GM12878 (cell line): ENCODE measurements around the gene RALGAPA2. TPM values are rescaled to one million over a fixed set of nuclear protein-coding genes. Genes with fewer than 3 reads are reported as not detected.
A peak's percentile ranks its signal among the peaks of the same experiment; 100 is the strongest.

ENCODE experiments used
- ASH2L ChIP-seq: fragments of 300-600, 200-600 bp; sonication (generic); IDR thresholded peaks from 2 replicates; pipeline ENCODE4 v1.6.1; 2017; ENCODE audit warnings: low read depth, mild to moderate bottlenecking, borderline replicate concordance
- ATF7 ChIP-seq: fragments of 450-650 bp; IDR thresholded peaks from 2 replicates; pipeline ENCODE4 v1.6.1; 2016; ENCODE audit warnings: low read depth, mild to moderate bottlenecking
- BACH1 ChIP-seq: fragments of 450-650 bp; IDR thresholded peaks from 2 replicates; pipeline ENCODE4 v1.6.1; 2017; ENCODE audit warnings: mild to moderate bottlenecking, borderline replicate concordance
- BRCA1 ChIP-seq: IDR thresholded peaks from 2 replicates; pipeline ENCODE4 v1.6.1; 2011; ENCODE audit warnings: low read depth, low read length, improper control_type of control experiment
- CBX5 ChIP-seq: sonication (generic); IDR thresholded peaks from 2 replicates; pipeline ENCODE4 v1.6.1; 2016; ENCODE audit warnings: low read depth, moderate library complexity, mild to moderate bottlenecking, inconsistent platforms
- CHD1 ChIP-seq: IDR thresholded peaks from 2 replicates; pipeline ENCODE4 v1.6.1; 2012; ENCODE audit warnings: low read depth, low read length, improper control_type of control experiment
- CHD4 ChIP-seq: fragments of 200-600 bp; sonication (generic); IDR thresholded peaks from 2 replicates; pipeline ENCODE4 v1.6.1; 2016; ENCODE audit warnings: mild to moderate bottlenecking
- FOXM1 ChIP-seq: IDR thresholded peaks from 2 replicates; pipeline ENCODE4 v1.6.1; 2012; ENCODE audit warnings: low read depth, mild to moderate bottlenecking, inconsistent platforms, low read length, moderate library complexity
- JUNB ChIP-seq: IDR thresholded peaks from 2 replicates; pipeline ENCODE4 v1.6.1; 2016; ENCODE audit warnings: antibody characterized with exemption, mild to moderate bottlenecking
- LARP7 ChIP-seq: fragments of 450-650 bp; IDR thresholded peaks from 2 replicates; pipeline ENCODE4 v1.6.1; 2017; ENCODE audit warnings: mild to moderate bottlenecking
- NFYB ChIP-seq: IDR thresholded peaks from 2 replicates; pipeline ENCODE4 v1.6.1; 2011; ENCODE audit warnings: low read depth, mild to moderate bottlenecking, low read length, improper control_type of control experiment, moderate library complexity; ENCODE audit not compliant: insufficient read depth
- PML ChIP-seq: IDR thresholded peaks from 2 replicates; pipeline ENCODE4 v1.6.1; 2012; ENCODE audit warnings: low read length, inconsistent platforms
- RAD51 ChIP-seq: fragments of 450-650 bp; IDR thresholded peaks from 2 replicates; pipeline ENCODE4 v1.6.1; 2016; ENCODE audit warnings: moderate library complexity, mild to moderate bottlenecking, inconsistent platforms
- RCOR1 ChIP-seq: conservative IDR thresholded peaks from 2 replicates; pipeline ENCODE4 v1.6.1; 2012; ENCODE audit warnings: low read depth, low read length, improper control_type of control experiment
- SMAD5 ChIP-seq: IDR thresholded peaks from 2 replicates; pipeline ENCODE4 v1.6.1; 2016; ENCODE audit warnings: antibody characterized with exemption, low read depth
- SMC3 ChIP-seq: IDR thresholded peaks from 2 replicates; pipeline ENCODE4 v1.6.1; 2011; ENCODE audit warnings: low read length, improper control_type of control experiment, borderline replicate concordance
- SREBF2 ChIP-seq: IDR thresholded peaks from 2 replicates; pipeline ENCODE4 v1.6.1; 2012; ENCODE audit warnings: mild to moderate bottlenecking, low read length
- STAT3 ChIP-seq: IDR thresholded peaks from 2 replicates; pipeline ENCODE4 v1.6.1; 2011; ENCODE audit warnings: low read depth, low read length, improper control_type of control experiment
- TCF7 ChIP-seq: IDR thresholded peaks from 2 replicates; pipeline ENCODE4 v1.6.1; 2014; ENCODE audit warnings: antibody characterized with exemption, borderline replicate concordance
- polyA plus RNA-seq, 11 experiments: library from polyadenylated mRNA; depleted of rRNA in 4 of 11; unstranded in 6 of 11; stranded (reverse) in 5 of 11; fragments of >200 nt; fragmentation: Nextera tagmentation in 4 of 11; fragmentation: Illumina TruSeq in 1 of 11; extraction: Ambion mirVana in 4 of 11; extraction: Trizol in 1 of 11; gene quantifications; 1 replicate in 1 of 11; 2 replicates in 10 of 11; pipeline versions ENCODE4 v1.2.1 to v1.2.3, GENCODE V29; 2011 to 2016; ENCODE audit warnings: inconsistent platforms in 2 of 11, missing spikeins in 2 of 11, low read depth in 1 of 11
- total RNA-seq, 4 experiments: library from RNA; depleted of rRNA in 3 of 4; stranded (reverse); fragments of >200 nt in 3 of 4; fragmentation: Illumina TruSeq in 1 of 4; extraction: Trizol in 1 of 4; gene quantifications; 2 replicates each; pipeline versions ENCODE4 v1.2.1 to v1.2.3, GENCODE V29; 2013 to 2021
- TF ChIP-seq, protein P1 (sequence below): fragments of 450-650 bp; IDR thresholded peaks from 2 replicates; pipeline ENCODE4 v1.6.1; 2017; ENCODE audit warnings: borderline replicate concordance
- TF ChIP-seq, protein P2 (sequence below): fragments of 450-650 bp; IDR thresholded peaks from 2 replicates; pipeline ENCODE4 v1.6.1; 2016; ENCODE audit warnings: mild to moderate bottlenecking, moderate library complexity, borderline replicate concordance
- TF ChIP-seq, protein P3 (sequence below): fragments of 150-350 bp; IDR thresholded peaks from 2 replicates; pipeline ENCODE4 v1.6.1; 2014; ENCODE audit warnings: mild to moderate bottlenecking, low read depth, low read length
- TF ChIP-seq, protein P4 (sequence below): fragments of 450-650 bp; formaldehyde crosslinking; IDR thresholded peaks from 2 replicates; pipeline ENCODE4 v1.5.0; 2022; ENCODE audit warnings: mild to moderate bottlenecking, missing genetic modification characterization

RALGAPA2 gene
- total and polyA plus RNA-seq, 10 of the 15 experiments (the other 5 are each of a cell fraction or from before 2014, with no cell fraction given) = 2.9 to 29.4 (median 19.6) TPM

DNA sequence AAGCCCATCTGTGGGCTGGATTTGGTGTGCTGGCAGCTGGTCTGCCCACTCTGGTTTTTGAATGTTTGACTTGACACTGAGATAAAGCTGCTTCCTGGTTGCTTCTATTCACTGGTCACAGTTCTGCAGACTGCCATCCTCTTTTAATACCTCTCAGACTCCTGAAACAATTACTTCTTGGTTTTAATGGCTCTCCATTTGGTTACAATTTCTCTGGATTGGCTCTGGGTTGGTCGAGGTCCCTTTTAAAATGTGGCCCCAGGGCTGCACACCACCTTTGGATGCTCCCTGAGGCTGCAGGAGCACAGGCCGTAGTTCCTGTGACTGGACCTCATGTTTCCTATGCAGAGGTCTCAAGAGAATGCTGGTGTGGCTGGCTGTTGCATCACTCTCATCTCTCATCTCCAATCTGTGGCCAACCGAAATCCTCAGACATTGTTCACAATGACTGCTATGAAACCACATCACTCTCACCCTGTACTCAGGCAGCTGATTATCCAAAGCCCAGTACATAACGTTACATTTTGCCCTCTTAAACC is 246.0 kb downstream of the RALGAPA2 start (continued):
- TF ChIP-seq, protein P1, sequence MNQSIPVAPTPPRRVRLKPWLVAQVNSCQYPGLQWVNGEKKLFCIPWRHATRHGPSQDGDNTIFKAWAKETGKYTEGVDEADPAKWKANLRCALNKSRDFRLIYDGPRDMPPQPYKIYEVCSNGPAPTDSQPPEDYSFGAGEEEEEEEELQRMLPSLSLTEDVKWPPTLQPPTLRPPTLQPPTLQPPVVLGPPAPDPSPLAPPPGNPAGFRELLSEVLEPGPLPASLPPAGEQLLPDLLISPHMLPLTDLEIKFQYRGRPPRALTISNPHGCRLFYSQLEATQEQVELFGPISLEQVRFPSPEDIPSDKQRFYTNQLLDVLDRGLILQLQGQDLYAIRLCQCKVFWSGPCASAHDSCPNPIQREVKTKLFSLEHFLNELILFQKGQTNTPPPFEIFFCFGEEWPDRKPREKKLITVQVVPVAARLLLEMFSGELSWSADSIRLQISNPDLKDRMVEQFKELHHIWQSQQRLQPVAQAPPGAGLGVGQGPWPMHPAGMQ = no peak
- TF ChIP-seq JUNB = peak; percentile 67
- no peak for TF ChIP-seq ASH2L
- TF ChIP-seq, protein P2, sequence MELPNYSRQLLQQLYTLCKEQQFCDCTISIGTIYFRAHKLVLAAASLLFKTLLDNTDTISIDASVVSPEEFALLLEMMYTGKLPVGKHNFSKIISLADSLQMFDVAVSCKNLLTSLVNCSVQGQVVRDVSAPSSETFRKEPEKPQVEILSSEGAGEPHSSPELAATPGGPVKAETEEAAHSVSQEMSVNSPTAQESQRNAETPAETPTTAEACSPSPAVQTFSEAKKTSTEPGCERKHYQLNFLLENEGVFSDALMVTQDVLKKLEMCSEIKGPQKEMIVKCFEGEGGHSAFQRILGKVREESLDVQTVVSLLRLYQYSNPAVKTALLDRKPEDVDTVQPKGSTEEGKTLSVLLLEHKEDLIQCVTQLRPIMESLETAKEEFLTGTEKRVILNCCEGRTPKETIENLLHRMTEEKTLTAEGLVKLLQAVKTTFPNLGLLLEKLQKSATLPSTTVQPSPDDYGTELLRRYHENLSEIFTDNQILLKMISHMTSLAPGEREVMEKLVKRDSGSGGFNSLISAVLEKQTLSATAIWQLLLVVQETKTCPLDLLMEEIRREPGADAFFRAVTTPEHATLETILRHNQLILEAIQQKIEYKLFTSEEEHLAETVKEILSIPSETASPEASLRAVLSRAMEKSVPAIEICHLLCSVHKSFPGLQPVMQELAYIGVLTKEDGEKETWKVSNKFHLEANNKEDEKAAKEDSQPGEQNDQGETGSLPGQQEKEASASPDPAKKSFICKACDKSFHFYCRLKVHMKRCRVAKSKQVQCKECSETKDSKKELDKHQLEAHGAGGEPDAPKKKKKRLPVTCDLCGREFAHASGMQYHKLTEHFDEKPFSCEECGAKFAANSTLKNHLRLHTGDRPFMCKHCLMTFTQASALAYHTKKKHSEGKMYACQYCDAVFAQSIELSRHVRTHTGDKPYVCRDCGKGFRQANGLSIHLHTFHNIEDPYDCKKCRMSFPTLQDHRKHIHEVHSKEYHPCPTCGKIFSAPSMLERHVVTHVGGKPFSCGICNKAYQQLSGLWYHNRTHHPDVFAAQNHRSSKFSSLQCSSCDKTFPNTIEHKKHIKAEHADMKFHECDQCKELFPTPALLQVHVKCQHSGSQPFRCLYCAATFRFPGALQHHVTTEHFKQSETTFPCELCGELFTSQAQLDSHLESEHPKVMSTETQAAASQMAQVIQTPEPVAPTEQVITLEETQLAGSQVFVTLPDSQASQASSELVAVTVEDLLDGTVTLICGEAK = no peak
- peak; percentile 43; the same call in 1 of the 2 replicates for TF ChIP-seq NFYB
- TF ChIP-seq TCF7 = peak; percentile 47; the same call in 1 of the 2 replicates
- no peak for TF ChIP-seq CHD1
- TF ChIP-seq BACH1 = no peak; the same call in 1 of the 2 replicates
- no peak for TF ChIP-seq STAT3
- TF ChIP-seq RAD51 = no peak
- no peak for TF ChIP-seq SMAD5
- no peak for TF ChIP-seq SREBF2
- TF ChIP-seq PML = 0 out of 2 replicates have a peak, but pooled peaks have one; percentile 35
- no peak for TF ChIP-seq RCOR1
- TF ChIP-seq BRCA1 = no peak
- TF ChIP-seq, protein P3, sequence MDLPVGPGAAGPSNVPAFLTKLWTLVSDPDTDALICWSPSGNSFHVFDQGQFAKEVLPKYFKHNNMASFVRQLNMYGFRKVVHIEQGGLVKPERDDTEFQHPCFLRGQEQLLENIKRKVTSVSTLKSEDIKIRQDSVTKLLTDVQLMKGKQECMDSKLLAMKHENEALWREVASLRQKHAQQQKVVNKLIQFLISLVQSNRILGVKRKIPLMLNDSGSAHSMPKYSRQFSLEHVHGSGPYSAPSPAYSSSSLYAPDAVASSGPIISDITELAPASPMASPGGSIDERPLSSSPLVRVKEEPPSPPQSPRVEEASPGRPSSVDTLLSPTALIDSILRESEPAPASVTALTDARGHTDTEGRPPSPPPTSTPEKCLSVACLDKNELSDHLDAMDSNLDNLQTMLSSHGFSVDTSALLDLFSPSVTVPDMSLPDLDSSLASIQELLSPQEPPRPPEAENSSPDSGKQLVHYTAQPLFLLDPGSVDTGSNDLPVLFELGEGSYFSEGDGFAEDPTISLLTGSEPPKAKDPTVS = no peak
- TF ChIP-seq, protein P4, sequence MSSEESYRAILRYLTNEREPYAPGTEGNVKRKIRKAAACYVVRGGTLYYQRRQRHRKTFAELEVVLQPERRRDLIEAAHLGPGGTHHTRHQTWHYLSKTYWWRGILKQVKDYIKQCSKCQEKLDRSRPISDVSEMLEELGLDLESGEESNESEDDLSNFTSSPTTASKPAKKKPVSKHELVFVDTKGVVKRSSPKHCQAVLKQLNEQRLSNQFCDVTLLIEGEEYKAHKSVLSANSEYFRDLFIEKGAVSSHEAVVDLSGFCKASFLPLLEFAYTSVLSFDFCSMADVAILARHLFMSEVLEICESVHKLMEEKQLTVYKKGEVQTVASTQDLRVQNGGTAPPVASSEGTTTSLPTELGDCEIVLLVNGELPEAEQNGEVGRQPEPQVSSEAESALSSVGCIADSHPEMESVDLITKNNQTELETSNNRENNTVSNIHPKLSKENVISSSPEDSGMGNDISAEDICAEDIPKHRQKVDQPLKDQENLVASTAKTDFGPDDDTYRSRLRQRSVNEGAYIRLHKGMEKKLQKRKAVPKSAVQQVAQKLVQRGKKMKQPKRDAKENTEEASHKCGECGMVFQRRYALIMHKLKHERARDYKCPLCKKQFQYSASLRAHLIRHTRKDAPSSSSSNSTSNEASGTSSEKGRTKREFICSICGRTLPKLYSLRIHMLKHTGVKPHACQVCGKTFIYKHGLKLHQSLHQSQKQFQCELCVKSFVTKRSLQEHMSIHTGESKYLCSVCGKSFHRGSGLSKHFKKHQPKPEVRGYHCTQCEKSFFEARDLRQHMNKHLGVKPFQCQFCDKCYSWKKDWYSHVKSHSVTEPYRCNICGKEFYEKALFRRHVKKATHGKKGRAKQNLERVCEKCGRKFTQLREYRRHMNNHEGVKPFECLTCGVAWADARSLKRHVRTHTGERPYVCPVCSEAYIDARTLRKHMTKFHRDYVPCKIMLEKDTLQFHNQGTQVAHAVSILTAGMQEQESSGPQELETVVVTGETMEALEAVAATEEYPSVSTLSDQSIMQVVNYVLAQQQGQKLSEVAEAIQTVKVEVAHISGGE = no peak
- no peak for TF ChIP-seq CHD4
- TF ChIP-seq CBX5 = no peak
- no peak for TF ChIP-seq LARP7
- peak; percentile 90 for TF ChIP-seq ATF7
- TF ChIP-seq SMC3 = no peak; the same call in 1 of the 2 replicates
- TF ChIP-seq FOXM1 = peak; percentile 76; the same call in 1 of the 2 replicates
